ENCODE results near the gene MYZAP. TPM values are rescaled to one million over a fixed set of nuclear protein-coding genes. Genes with fewer than 3 reads are reported as not detected.
A peak's percentile ranks its signal among the peaks of the same experiment; 100 is the strongest.

MYZAP gene
- total and polyA plus RNA-seq, 11 donors: 280 to 1,065 (median 610) TPM

DNA sequence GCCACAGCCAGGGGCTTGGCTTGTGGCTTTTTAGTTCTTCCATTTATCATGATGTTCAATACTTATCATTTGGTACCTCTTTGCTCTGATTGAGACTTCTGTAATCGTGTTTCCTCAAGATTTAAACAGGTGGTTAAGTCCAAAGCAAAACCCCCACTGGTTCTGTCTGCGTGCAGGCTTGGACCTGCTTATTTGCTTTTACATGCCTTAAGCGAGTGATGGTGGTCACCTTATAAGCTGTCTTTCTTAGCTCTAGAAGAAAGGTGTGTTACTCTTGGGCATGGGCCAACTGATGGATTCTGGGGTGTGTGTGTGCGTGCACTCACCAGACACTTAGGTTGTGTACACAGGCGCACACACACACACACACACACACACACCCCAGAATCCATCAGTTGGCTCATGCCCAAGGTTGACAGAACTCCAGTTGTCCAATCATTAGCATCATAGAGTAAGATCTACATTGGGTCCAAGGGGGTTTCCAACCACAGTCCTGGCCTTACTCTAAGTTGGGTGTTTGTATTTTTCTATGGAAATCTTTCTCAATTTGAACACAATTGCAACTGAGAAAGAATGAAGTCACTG is 1.2 kb downstream of the MYZAP start:
- TF ChIP-seq POLR2A (IDR thresholded peaks at IDR 0.05): no peak
- TF ChIP-seq, protein P1, sequence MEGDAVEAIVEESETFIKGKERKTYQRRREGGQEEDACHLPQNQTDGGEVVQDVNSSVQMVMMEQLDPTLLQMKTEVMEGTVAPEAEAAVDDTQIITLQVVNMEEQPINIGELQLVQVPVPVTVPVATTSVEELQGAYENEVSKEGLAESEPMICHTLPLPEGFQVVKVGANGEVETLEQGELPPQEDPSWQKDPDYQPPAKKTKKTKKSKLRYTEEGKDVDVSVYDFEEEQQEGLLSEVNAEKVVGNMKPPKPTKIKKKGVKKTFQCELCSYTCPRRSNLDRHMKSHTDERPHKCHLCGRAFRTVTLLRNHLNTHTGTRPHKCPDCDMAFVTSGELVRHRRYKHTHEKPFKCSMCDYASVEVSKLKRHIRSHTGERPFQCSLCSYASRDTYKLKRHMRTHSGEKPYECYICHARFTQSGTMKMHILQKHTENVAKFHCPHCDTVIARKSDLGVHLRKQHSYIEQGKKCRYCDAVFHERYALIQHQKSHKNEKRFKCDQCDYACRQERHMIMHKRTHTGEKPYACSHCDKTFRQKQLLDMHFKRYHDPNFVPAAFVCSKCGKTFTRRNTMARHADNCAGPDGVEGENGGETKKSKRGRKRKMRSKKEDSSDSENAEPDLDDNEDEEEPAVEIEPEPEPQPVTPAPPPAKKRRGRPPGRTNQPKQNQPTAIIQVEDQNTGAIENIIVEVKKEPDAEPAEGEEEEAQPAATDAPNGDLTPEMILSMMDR (IDR thresholded peaks at IDR 0.05): no peak
- H3K4me1 ChIP-seq: peaks cover 0 to 64% (median 34%) of the 10 kb centered on the region in 12 donors
- H3K27ac ChIP-seq: peak overlapping the region; percentile 79 to 96 (median 94)
- peaks cover 0 to 6% (median 0%) of the 10 kb centered on the region in 9 donors for H3K27me3 ChIP-seq
- peak overlapping the region; percentile 47 to 94 (median 75) for H3K4me3 ChIP-seq
- intact Hi-C loops (cut with DNase I): loop anchor here in 1 of 10 donors (2.0 kb wide), 1 partner anchor 32 kb away; no protein-coding TSS in a partner anchor
- ATAC-seq: no peak
- DNase-seq: peak in 2 of 5 donors; percentile 55 to 66
- no peaks in the 10 kb centered on the region for H3K36me3 ChIP-seq
- no peaks in the 10 kb centered on the region for H3K9me3 ChIP-seq
- WGBS, 4 donors: 50 to 71% (median 60%) methylated on average over 3 to 5 of the region's 5 CpGs

DNA sequence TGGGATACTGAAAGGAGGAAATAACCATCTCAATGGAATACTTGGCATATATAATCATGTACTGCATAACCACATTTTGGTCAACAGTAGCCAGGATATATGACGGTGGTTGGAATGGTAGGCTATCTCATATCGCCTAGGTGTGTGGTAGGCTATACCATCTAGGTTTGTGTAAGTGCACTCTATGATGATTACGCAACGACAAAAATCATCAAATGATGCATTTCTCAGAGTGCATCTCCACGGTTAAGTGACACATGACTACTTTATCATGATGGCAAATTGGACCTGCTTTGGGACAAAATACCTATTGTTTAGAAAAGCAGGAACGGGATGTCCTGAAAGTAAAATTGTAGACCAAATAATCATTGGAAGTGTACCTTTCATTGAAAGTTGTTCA is 2.8 kb downstream of the MYZAP start:
- Histone ChIP-seq H3K36me3 (no peaks in the 10 kb centered on the region), H3K9me3 (no peaks in the 10 kb centered on the region), H3K4me1 (peaks cover 0 to 67% (median 40%) of the 10 kb centered on the region in 12 donors), H3K27me3 (peaks cover 0 to 6% (median 0%) of the 10 kb centered on the region in 9 donors), H3K27ac (peak overlapping the region; percentile 74 to 96 (median 94)), H3K4me3 (peak overlapping the region in 11 of 12 donors; percentile 14 to 94 (median 75))
- intact Hi-C loops (cut with DNase I): no loop called here
- DNase-seq: no peak
- 50 to 70% (median 62%) methylated on average over 6 of the region's 6 CpGs for WGBS, 4 donors
- TF ChIP-seq, protein P1 (IDR thresholded peaks at IDR 0.05): no peak
- no peak for TF ChIP-seq POLR2A (IDR thresholded peaks at IDR 0.05)
- ATAC-seq: no peak

DNA sequence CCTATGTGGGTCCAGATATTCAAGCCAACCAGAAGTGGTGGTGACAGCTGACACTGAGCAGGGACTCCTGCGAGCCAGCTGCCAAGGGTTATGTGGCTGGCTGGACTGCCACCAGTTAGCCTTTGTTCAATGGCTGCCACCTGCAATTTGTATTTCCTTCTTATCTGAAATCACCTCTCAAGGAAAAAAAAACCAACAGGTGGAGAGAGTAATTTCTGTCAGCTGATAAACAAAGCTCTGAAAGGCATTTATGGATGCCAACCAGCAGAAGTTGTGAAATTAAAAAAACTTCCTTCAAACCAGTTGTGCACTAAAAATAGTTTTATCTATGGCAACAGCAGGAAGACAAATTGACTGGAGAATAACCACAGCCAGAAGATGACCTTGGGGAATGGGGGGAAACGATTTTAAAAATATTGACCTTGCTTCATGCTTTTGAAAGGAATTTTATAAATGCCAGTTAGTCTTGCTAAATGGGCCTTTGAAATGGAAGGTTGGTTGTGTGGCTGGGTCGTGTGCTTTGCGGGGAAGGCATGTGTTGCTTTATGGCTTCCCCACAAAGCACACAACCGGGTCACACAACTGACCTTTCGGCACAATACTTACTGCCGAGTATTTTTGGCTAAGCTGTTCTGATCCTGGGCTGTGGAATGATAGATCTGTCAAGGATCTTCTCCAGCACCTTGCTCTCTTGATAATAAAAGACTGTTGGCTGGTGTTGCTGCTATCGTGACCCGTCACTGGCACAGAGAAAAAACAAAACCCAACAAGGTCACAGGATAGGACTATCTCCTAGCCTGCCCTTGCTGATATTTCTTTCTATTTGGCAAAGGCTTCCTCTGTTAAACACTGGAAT is 3.5 kb downstream of the MYZAP start:
- TF ChIP-seq, protein P1 (IDR thresholded peaks at IDR 0.05): no peak
- TF ChIP-seq POLR2A (IDR thresholded peaks at IDR 0.05): no peak
- 33 to 41% (median 37%) methylated on average over 9 of the region's 9 CpGs for whole genome bisulfite sequencing, 4 donors
- Histone ChIP-seq H3K4me1 (peaks cover 0 to 59% (median 37%) of the 10 kb centered on the region in 12 donors), H3K27me3 (peaks cover 0 to 6% (median 0%) of the 10 kb centered on the region in 9 donors), H3K36me3 (no peaks in the 10 kb centered on the region), H3K9me3 (no peaks in the 10 kb centered on the region), H3K4me3 (peak overlapping the region in 5 of 12 donors; percentile 47 to 94 (median 77)), H3K27ac (peak overlapping the region; percentile 74 to 96 (median 94))
- ATAC-seq: peak; percentile 64 to 77 (median 76)
- intact Hi-C loops (cut with DNase I): loop anchor here in 4 of 10 donors (1.0 to 5.0 kb wide), 5 partner anchors 30 to 42 kb away; no protein-coding TSS in a partner anchor
- DNase-seq: peak in 4 of 5 donors; percentile 71 to 86 (median 78)

Measured in heart left ventricle (tissue), 16 donors.